DMS114 treated with DMSO at 0.1 percent for 48 hours (cell line): ENCODE data around the gene LRP8.
"Not testable (repeated sequence)": the region's sequence is repeated elsewhere in the genome, so short reads cannot be mapped to it uniquely, and the experiment has no call there.

ENCODE experiments used
- DNase-seq: peaks from one replicate; lab custom pipeline; 2025; ENCODE audit not compliant: unreplicated experiment; lab: John Stamatoyannopoulos, UW

LRP8 gene

DNA sequence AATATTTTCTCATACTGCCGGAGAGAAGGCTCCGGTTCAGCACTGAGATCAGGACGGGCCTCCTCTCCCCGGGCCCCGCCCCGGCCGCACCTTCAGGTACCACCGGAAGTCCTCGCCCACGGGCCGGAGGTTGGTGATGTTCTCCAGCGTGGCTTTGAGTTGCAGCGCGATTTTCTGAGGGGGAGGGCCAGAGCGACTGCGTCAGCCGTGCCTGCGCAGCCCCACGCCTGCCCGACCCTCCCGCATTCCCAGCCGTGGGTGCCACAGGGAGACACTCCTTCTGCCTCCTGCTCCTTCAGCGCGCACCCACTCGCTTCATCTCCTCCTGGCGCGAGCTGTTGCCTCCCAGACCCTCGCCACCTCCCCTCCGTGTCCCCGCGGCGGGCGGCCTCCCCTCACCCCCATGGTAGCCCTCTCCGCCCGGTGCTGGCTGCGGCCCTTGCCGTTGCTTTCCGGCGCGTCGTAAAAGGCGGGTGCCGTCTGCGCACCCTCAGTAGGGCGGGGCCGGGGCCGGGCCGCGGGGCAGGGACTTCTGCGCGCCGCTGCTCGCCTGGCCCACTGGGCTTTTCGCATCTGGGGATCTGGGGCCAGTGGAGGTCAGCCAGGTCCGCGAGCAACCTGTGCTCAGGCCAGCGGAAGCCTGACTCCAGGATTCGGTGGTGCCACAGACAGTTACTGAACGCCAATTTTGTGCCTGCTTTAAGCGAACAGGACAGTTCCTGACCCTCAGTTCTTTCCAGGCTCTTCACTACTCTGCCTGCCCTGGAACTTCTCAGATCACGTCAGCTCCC is 107.5 kb downstream of the LRP8 start, which contains the start of gene CZIB:
TSS of gene CZIB (minus strand) at position 464 of the 791 bp plus-strand sequence. CDS start at position 405, 59 bp downstream.
- DNase-seq = peak; percentile 85

DNA sequence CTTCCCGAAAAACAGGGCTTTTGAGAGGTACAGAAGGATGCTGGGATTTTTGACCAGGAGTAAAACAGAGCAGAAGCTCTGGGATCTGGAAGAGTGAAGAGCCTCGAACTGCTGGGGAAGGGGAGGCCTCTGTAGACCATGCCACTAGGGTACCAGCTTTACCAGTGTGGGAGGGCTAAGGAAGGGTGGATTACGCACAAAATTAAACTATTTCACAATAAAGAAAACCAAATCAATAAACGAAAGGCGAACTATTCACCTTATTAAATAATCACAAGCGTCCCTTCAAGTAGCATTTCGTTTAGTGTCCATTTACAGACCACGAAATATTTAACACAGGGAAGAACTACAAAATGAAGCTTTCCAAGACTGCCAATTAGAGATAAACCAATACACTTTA is 108.2 kb downstream of the LRP8 start:
- no peak for DNase-seq

DNA sequence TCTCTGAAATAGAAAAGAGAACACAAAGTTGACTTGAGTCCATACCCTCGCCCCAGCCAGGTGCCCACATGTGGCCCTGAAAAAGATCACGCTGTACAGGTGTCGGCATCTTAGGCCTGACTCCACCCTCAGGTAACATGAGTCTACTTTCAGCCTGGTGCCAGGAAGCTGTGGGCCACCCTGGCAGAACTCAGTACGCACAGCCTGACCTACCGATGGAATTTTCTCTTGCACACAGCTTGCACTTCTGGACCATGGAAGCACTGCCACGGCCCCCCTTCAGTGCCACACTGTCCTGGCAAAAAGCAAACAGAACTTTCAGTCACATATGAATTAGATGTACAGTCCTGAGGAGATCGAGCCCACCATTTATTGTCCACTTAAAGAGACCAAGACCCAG is 109.7 kb downstream of the LRP8 start:
- DNase-seq = no peak

DNA sequence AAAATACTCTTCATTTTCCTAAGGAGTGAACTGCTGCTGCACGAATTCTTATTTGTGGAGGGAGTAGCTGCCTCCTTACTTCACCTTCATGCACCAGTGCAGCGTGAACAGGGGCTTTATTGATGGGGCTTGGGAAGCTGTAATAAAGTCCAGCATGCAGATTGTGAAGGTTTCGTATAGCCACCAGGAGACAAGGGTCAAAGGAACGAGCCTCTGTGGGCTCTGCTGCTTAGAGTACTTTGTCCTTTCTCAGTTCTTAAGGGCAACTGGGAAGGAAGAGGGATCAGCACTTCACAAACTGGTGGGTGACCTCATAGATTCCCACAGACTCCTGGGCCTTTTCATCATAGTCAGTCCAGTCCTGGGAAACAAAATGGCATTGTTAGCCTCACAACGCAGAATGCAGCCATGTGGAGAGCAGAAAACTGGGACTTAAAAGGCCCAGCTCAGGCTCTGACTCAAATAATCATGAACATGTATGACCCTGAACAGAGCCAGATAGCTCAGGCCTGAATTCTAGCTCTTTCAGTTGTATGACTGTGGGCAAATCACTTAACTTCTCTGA is 113.4 kb downstream of the LRP8 start:
- DNase-seq = no peak

DNA sequence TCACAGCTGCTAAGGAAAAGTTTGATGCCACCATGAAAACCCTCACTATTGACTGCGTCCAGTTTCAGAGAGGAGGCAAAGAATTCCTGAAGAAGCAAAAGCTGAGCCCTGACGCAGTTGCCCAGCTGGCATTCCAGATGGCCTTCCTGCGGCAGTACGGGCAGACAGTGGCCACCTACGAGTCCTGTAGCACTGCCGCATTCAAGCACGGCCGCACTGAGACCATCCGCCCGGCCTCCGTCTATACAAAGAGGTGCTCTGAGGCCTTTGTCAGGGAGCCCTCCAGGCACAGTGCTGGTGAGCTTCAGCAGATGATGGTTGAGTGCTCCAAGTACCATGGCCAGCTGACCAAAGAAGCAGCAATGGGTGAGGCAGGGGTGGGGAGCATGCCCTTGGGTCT is 116.9 kb downstream of the LRP8 start:
- DNase-seq = no peak

DNA sequence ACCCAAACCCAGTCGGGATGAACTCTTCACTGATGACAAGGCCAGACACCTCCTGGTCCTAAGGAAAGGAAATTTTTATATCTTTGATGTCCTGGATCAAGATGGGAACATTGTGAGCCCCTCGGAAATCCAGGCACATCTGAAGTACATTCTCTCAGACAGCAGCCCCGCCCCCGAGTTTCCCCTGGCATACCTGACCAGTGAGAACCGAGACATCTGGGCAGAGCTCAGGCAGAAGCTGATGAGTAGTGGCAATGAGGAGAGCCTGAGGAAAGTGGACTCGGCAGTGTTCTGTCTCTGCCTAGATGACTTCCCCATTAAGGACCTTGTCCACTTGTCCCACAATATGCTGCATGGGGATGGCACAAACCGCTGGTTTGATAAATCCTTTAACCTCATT is 117.5 kb downstream of the LRP8 start:
- DNase-seq = no peak

DNA sequence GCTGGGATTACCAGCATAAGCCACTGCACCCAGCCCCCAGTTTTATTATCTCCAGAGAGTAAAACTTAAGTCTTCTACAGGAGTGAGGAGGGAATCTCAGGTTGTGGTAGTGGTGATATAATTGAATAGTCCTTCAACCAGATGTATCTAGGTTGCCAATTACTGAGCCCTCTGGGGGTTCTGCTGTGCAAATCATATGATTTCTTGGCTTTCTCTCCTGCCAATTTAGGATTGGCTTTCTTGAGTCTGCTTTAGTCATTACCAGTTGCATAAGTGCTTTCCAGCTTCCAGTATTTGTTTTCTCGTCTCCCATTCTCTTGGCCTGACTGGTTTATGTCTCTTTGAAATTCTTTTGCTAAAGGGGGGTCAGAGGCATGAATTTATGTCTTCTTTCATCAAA is 120.1 kb downstream of the LRP8 start:
- DNase-seq = no peak

DNA sequence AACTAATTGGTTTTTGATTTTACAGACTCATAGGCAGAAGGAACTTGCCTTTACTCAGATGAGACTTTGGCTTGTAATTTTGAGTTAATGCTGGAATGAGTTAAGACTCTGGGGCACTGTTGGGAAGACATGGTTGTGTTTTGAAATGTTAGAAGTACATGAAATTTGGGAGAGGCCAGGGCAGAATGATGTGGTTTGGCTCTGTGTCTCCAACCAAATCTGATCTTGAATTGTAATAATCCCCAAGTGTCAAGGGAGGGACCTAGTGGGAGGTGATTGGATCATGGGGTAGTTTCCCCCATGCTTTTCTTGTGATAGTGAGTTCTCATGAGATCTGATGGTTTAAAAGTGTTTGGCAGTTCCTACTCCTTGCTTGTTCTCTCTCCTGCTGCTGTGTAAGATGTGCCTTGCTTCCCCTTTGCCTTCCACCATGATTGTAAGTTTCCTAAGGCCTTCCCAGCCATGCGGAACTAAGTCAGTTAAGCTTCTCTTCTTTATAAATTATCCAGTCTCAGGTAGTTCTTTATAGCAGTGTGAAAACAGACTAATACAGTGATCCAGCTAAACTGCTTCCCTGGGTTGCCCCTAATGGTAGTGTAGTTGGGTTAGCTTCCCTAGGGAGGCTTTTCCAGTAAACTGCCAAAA is 121.0 kb downstream of the LRP8 start:
- no peak for DNase-seq

DNA sequence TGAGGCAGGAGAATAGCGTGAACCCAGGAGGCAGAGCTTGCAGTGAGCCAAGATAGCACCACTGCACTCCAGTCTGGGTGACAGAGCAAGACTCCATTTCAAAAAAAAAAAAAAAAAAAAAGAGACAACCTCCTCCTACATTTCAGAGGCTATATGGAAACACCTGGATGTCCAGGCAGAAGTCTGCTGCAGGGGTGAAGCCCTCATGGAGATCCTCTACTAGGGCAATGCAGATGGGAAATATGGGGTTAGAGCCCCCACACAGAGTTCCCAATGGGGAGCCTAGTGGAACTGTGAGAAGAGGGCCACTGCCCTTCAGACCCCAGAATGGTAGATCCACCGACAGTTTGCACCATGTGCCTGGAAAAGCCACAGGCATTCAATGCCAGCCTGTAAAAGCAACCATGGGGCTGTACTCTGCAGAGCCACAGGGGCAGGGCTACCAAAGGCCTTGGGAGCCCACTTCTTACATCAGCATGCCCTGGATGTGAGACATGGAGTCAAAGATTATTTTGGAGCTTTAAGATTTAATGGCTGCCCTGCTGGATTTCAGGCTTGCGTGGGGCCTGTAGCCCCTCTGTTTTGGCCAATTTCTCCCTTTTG is 121.7 kb downstream of the LRP8 start:
- not testable (repeated sequence) for DNase-seq

DNA sequence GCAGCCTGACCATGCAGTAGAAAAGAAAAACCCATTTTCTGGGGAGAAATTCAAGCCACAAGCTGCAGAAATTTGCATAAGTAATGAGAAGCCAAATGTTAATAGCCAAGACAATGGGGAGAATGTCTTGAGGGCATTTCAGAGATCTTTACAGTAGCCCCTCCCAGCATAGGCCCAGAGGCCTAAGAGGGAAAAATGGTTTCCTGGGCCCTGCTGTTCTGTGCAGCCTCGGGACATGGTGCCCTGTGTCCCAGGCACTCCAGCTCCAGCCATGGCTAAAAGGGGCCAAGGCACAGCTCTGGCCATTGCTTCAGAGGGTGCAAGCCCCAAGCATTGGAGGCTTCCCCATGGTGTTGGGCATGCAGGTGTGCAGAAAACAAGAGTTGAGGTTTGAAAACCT is 122.4 kb downstream of the LRP8 start:
- not testable (repeated sequence) for DNase-seq

DNA sequence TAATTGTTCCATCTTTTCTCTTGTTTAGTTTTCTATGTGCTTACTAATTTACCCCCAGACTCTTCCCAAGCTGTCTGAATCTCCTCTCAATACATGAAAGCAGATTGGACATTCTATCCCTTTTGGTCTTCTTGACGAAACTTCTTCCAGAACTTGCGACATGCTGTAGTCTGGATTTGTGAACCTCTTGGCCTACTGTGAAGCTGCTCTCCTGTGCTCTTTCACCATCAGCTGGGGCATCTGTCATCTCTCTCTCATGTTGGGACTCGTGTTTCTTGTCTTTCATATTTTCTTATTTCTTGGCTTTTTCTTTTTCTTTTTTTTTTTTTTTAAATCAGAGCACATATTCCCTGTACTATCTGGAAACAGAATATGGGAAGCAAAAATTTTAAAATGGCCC is 124.4 kb downstream of the LRP8 start:
- no peak for DNase-seq

DNA sequence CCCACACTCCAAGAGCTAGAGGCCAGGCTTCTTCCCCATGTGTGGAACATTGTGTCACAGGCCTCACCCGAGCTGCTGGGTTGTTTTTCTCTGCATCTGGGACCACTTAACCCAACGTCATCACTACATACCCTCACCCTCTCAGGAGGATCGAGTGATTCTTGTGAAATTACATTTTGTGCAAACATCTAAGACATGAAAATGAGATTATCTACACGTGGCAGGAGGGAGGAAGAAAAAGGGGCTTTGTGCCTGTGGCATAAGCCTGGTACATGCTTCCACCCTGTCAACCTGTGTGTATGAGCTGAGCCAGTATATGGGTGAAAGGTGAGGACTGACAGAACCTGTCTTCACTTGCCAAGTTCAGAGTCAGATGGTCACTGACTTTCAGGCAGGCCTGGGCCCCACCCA is 129.6 kb downstream of the LRP8 start:
- DNase-seq = no peak

DNA sequence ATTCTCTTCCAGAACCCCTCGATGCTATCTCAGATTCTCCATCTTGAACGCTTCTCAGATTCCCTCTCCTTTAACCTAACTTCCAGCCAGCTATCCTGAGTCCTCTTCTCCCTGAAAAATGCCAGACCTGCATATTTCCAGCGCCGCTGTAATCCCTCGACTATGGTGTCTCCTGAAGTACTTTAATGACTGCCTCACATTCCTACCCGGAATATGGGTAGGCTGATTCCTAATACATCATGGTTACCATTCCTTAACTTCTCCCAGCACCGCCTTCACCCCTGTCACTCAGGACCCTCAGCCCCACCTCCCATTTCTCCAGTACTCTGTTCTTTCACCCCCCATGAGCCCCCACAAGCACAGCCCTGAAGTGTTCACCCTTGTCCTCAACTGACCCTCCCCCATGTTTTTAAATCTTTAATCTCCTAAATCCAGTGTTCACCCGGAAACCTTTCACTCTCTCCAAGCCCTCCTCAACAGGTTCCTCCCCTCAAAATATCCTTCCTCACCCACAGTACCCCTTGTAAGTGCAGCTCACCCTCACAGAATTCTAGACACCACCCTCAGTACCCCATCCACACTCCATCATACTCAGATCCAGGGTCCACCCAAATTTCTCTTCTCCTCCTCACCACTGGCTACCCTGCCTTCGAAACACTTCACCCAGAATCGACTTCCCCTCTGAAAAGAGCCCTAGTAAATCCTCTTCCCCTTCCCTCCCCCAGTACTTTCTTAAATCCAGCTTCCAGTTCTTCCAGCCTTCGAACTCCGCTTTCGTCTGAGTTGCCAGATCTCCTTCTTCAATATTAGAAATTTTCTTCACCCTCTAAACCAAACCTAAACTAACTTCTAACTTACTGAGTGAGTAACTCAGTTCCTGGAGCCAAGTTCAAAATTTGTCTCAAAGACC is 130.3 kb downstream of the LRP8 start:
- DNase-seq = no peak

DNA sequence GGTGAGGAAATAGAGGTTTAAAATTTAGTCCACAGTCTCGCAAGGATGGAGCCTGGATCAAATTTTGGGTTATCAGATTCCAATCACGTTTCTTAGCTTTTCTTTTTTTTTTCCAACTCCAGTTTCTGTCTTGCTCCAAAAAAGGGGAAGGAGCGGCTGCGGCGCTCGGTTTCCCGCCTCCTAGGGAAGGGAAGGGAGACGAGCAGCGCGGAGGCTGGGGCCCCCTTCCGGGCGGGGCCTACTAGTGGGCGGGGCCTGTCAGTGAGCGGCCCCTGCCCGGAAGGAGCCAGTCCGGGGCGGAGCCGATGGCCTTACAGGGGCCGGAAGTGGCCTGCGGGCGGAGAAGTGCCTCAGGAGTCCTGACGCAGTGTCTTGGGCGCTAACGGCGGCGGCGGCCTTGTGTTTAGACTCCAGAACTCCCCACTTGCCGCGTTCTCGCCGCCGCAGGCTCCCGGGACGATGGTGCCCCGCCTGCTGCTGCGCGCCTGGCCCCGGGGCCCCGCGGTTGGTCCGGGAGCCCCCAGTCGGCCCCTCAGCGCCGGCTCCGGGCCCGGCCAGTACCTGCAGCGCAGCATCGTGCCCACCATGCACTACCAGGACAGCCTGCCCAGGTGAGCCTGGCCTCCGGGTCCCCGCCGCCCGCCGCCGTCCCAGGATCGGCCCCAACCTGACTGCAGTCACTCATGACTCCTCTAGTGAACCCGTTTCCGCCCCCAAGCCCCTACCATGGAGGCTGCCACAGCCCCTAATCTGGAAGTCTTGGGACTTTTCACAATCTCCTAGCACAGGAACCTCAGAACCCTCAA is 131.2 kb downstream of the LRP8 start, which contains the start of gene CPT2:
TSS of gene CPT2 (plus strand) at position 340 of the 806 bp plus-strand sequence. CDS start at position 460, 120 bp downstream.
- DNase-seq = peak; percentile 88

DNA sequence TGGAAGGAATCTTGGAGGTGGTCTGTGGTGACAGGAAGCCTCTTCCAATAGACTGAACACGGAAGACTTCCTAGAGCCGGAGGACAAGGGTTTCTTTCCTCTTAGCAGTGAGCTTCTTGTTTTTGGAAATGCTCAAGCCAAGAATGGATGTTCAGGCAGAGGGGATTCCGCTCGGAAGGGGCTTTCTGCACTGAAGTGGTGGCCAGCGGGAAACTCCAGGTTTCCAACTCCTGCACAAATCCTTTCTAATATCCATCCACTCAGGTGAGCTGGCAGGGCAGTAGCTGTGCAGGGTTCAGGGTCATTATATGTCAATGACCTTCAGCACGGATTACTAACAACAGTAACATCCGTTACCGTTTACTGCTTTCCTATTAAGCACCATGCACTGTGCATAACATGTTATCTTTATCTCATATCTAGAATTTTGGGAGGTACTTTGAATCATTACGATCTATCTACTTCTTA is 131.8 kb downstream of the LRP8 start:
- DNase-seq = no peak

DNA sequence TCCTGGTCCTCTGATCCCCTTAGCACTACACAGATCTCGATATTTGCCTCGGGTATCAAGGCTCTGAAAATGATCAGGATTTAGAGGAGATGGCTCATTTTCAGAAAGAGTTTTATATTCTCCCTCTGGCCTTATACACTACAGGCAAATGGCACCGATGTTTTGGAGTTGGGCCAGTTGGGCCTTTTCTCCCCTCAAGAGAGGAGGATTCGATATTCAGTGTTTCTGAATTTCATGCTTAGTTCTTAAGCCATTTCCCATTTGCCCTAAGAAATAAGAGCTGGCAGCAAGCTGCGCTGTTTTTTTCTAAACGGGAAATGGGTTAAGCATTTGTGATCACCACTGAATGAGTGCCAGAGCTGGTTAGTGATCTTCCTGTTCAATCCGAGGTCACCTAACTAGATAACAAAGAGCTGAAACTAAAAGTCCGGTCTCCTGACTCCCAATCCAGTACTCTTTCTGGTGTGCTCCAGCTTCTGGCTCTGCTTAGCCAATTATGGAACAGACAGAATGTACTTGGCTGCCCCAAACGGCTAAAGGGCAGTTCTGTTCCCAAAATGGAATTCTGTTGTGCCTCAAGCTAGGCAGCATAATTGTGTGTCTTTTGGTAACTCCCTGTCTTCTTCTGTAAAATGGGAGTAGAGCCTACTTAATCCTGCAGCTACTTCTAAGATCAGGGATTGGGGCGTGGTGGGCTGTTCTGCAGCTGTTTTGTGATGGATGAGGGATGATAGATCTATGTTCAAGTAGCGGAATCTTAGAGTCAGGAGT is 132.4 kb downstream of the LRP8 start:
- no peak for DNase-seq
